Heart left ventricle (tissue), 16 donors: Measurements from ENCODE around the gene STPG4. TPM values are rescaled to one million over a fixed set of nuclear protein-coding genes. Genes with fewer than 3 reads are reported as not detected.
"Not testable (repeated sequence)": the region's sequence is repeated elsewhere in the genome, so short reads cannot be mapped to it uniquely, and the experiment has no call there.

Experiments
- ATAC-seq, 4 donors: fragments of 200-7000 bp; cut with Tn5 transposase; one replicate each; pipeline ENCODE4 v1.9.1; 2020 to 2022; ENCODE audit warnings: moderate library complexity in 4 of 4, mild to moderate bottlenecking in 3 of 4, moderate number of reproducible peaks in 1 of 4
- DNase-seq, 5 donors: peaks; one replicate each; pipeline ENCODE4 v3.0.0-alpha.2; 2020
- H3K27ac ChIP-seq, 12 donors: fragments of 200-600 bp; sonication (generic) in 4 of 12; one replicate each; pipeline versions ENCODE4 v1.5.0 to v1.8.0; 2016 to 2022; ENCODE audit warnings: mild to moderate bottlenecking in 2 of 12
- H3K27me3 ChIP-seq, 9 donors: fragments of 200-600 bp; sonication (generic) in 2 of 9; one replicate each; pipeline versions ENCODE4 v1.5.1 to v1.8.0; 2016 to 2022; ENCODE audit warnings: mild to moderate bottlenecking in 3 of 9
- H3K36me3 ChIP-seq, 9 donors: fragments of 200-600 bp; sonication (generic) in 2 of 9; one replicate each; pipeline versions ENCODE4 v1.5.0 to v1.8.0; 2018 to 2022; ENCODE audit warnings: mild to moderate bottlenecking in 2 of 9
- H3K4me1 ChIP-seq, 12 donors: fragments of 200-600 bp; sonication (generic) in 4 of 12; one replicate each; pipeline versions ENCODE4 v1.5.0 to v1.8.0; 2016 to 2022; ENCODE audit warnings: mild to moderate bottlenecking in 3 of 12
- H3K4me3 ChIP-seq, 12 donors: fragments of 200-600 bp; sonication (generic) in 4 of 12; one replicate each; pipeline versions ENCODE4 v1.5.0 to v1.8.0; 2017 to 2022; ENCODE audit warnings: mild to moderate bottlenecking in 9 of 12, moderate library complexity in 4 of 12
- H3K9me3 ChIP-seq, 12 donors: fragments of 200-600 bp; sonication (generic) in 4 of 12; one replicate each; pipeline versions ENCODE4 v1.5.0 to v1.8.0; 2016 to 2022; ENCODE audit warnings: mild to moderate bottlenecking in 1 of 12
- POLR2A ChIP-seq, 2 donors: fragments of 450-650 bp; IDR thresholded peaks; one replicate each; pipeline ENCODE4 v1.6.1; 2017; ENCODE audit warnings: antibody characterized with exemption in 2 of 2, mild to moderate bottlenecking in 2 of 2, moderate library complexity in 2 of 2
- whole genome bisulfite sequencing, 4 donors: extraction: QIAGEN DNeasy Blood & Tissue Kit in 2 of 4; methylation state at CpG; one replicate each; pipeline versions ENCODE4 v1.1.5 to v1.1.7; 2013 to 2018; 5-methylcytosine and 5-hydroxymethylcytosine counted together
- intact Hi-C, 10 donors: fragments of 100-400 bp; cut with DNase I; formaldehyde crosslinking; loops; one replicate each; pipeline versions ENCODE4 v1.11.1 to v1.14.2; 2022
- polyA plus RNA-seq, 2 donors: library from polyadenylated mRNA; stranded (reverse); fragments of 200-250 nt; gene quantifications; one replicate each; pipeline ENCODE4 v1.2.3, GENCODE V29; 2013
- total RNA-seq, 9 donors: library from RNA; depleted of rRNA in 2 of 9; stranded (reverse); fragments of >200 nt in 2 of 9; fragmentation: NEBNext Ultra II Directional in 3 of 9; extraction: Animal tissue kit (Norgen Biotek cat#: 25700) in 3 of 9; gene quantifications; one replicate each; pipeline versions ENCODE4 v1.1.0 to v1.2.4, GENCODE V29; 2016 to 2023
- TF ChIP-seq, protein P1 (sequence below), 12 donors: fragments of 200-600 bp; sonication (generic) in 4 of 12; IDR thresholded peaks; one replicate each; pipeline versions ENCODE4 v1.5.0 to v1.8.0; 2018 to 2022; ENCODE audit warnings: antibody characterized with exemption in 12 of 12, mild to moderate bottlenecking in 5 of 12
- donor health status: ischemic (EF 13 %, LVEDD 7.1; RV severe dilation, severe dysfunction).
- donor health status: healthy with polysubstance abuse.
- donor health status: DM: no; HTN: yes; CAD: no.
- donor health status: DM: no; HTN: no; CAD: no.
- donor health status: ischemic (EF 25% LVEDD 6.9; RV normal size, moderate dysfunction).
- donor health status: ischemic (EF 25% LVEDD 5.7; RV mildly dilated, moderate dysfunction).
- donor health status: healthy.
- donor health status: DM: yes; HTN: yes; CAD: no.
- donor health status: ischemic (EF 35%, LVEDD 5.7; RV mildly dilated, moderate dysfunction).
- donor health status: nonischemic (EF 11% LVEDD 7.7; RV severe dilation, severe dysfunction).
- donor health status: DM: yes; HTN: yes; CAD: no.
- donor health status: PGD.
- donor health status: ischemic (EF 29% LVEDD 5.4; RV normal size, mild dysfunction).
- donor health status: nonischemic (EF 23%, LVEDD 6.1; RV moderate dilation, normal function).

The STPG4 gene
- total and polyA plus RNA-seq, 11 donors = 0.52 TPM; not detected in 10

DNA sequence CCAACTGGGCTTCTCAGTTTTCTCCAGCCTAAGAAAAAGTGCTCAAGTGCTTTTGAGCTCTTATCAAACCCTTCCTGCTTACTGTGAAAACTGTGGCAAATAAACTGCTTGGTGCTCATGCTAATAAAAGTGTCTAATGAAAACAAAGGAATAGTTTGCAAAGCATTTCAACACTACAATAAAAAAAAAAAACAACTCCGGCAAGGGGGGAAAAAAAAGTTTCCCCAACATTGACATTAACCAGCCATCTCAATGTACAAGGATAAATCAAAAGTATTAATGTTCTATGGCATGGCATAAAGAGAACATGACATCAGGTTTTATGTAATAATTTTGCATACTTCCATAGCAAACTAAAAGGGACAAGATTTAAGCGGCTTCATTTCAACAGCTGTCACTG lies 14.7 kb upstream of the STPG4 start:
- peaks cover 10 to 94% (median 79%) of the 10 kb centered on the region in 12 donors for H3K4me1 ChIP-seq
- 36 to 61% (median 53%) methylated on average over 2 of the region's 2 CpGs for WGBS, 4 donors
- H3K36me3 ChIP-seq = peaks cover 0 to 66% (median 59%) of the 10 kb centered on the region in 9 donors
- no peak for DNase-seq
- intact Hi-C loops = no loop called here
- TF ChIP-seq, protein P1, sequence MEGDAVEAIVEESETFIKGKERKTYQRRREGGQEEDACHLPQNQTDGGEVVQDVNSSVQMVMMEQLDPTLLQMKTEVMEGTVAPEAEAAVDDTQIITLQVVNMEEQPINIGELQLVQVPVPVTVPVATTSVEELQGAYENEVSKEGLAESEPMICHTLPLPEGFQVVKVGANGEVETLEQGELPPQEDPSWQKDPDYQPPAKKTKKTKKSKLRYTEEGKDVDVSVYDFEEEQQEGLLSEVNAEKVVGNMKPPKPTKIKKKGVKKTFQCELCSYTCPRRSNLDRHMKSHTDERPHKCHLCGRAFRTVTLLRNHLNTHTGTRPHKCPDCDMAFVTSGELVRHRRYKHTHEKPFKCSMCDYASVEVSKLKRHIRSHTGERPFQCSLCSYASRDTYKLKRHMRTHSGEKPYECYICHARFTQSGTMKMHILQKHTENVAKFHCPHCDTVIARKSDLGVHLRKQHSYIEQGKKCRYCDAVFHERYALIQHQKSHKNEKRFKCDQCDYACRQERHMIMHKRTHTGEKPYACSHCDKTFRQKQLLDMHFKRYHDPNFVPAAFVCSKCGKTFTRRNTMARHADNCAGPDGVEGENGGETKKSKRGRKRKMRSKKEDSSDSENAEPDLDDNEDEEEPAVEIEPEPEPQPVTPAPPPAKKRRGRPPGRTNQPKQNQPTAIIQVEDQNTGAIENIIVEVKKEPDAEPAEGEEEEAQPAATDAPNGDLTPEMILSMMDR (IDR thresholded peaks at IDR 0.05) = no peak
- no peak for TF ChIP-seq POLR2A (IDR thresholded peaks at IDR 0.05)
- H3K4me3 ChIP-seq = no peak overlapping the region
- peak overlapping the region in 1 of 12 donors; percentile 45 for H3K27ac ChIP-seq
- H3K27me3 ChIP-seq = no peaks in the 10 kb centered on the region
- H3K9me3 ChIP-seq = no peaks in the 10 kb centered on the region
- ATAC-seq = no peak

DNA sequence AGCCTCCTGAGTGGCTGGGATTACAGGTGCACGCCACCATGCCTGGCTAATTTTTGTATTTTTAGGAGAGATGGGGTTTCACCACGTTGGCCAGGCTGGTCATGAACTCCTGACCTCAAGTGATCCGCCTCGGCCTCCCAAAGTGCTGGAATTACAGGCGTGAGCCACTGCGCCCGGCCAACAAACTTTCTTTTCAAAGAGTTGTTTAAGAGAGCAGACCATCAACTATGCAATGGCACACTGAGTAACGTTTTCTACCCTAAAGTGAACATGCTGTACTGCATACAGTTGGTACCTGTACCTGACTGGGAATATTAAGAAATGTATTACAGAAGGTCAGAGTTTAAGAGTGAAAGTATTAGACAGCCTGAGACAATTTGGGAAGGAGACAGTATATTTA lies 13.8 kb upstream of the STPG4 start:
- peak overlapping the region in 1 of 12 donors; percentile 45 for H3K27ac ChIP-seq
- H3K4me3 ChIP-seq, H3K27me3 ChIP-seq, intact Hi-C loops, DNase-seq, H3K9me3 ChIP-seq, ATAC-seq: not testable (repeated sequence)
- 53 to 73% (median 69%) methylated on average over 8 of the region's 8 CpGs for WGBS, 4 donors
- H3K4me1 ChIP-seq = peaks cover 10 to 89% (median 74%) of the 10 kb centered on the region in 12 donors
- peaks cover 0 to 71% (median 60%) of the 10 kb centered on the region in 9 donors for H3K36me3 ChIP-seq

DNA sequence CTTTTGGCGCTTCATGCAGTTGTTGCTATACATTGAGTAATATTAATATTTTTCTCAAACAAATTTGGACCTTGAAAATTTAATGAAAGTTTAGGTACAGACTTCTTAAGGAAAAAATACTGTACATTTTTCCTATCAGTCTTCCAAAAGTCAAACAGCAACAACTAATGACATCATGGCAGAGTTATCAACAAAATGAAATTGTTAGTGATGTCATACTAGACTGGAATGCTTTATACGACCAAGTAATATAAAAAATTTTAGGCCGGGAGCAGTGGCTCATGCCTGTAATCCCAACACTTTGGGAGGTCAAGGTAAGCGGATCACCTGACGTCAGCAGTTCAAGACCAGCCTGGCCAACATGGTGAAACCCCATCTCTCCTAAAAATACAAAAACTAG lies 12.0 kb upstream of the STPG4 start:
- ATAC-seq (no peak), DNase-seq (no peak)
- TF ChIP-seq, protein P1 (IDR thresholded peaks at IDR 0.05) = no peak
- no peak for TF ChIP-seq POLR2A (IDR thresholded peaks at IDR 0.05)
- H3K4me1 ChIP-seq = peaks cover 3 to 83% (median 62%) of the 10 kb centered on the region in 12 donors
- no peak overlapping the region for H3K4me3 ChIP-seq
- WGBS, 4 donors = 75 to 87% (median 82%) methylated on average over 5 of the region's 5 CpGs
- peaks cover 0 to 86% (median 78%) of the 10 kb centered on the region in 9 donors for H3K36me3 ChIP-seq
- no peaks in the 10 kb centered on the region for H3K27me3 ChIP-seq
- H3K9me3 ChIP-seq = no peaks in the 10 kb centered on the region
- H3K27ac ChIP-seq = peak overlapping the region in 1 of 12 donors; percentile 21
- intact Hi-C loops = no loop called here

DNA sequence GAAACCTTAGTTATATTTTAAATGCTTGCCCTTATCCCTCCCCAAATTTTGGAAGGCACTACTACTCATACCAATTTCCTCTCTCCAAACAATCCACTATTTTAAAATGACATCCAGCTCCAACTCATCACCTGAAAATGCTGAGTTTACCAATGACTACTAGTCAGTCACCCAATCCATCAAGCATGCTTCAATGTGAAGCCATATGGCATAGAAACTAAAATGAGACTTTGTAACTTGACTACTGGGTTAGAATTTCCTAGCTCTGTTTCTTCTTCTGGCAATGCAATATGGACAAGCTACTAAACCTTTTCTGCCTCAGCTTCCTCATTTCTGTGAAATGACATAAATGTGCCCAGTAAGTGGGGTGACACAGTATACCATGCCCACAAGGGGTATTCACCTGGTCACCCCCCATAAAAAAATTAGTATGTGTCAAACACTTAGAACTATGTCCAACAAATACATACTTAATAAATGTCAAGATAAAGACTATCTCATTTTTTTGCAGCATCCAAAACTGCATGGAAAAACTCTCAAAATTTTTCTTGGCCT lies 10.0 kb upstream of the STPG4 start:
- TF ChIP-seq, protein P1 (IDR thresholded peaks at IDR 0.05) = no peak
- no peak for TF ChIP-seq POLR2A (IDR thresholded peaks at IDR 0.05)
- Histone ChIP-seq H3K4me3 (no peak overlapping the region), H3K27ac (peak overlapping the region in 1 of 12 donors; percentile 1), H3K9me3 (no peaks in the 10 kb centered on the region), H3K36me3 (peaks cover 0 to 94% (median 91%) of the 10 kb centered on the region in 9 donors), H3K4me1 (peaks cover 0 to 65% (median 42%) of the 10 kb centered on the region in 12 donors), H3K27me3 (no peaks in the 10 kb centered on the region)
- no peak for ATAC-seq
- intact Hi-C loops = no loop called here
- no peak for DNase-seq

DNA sequence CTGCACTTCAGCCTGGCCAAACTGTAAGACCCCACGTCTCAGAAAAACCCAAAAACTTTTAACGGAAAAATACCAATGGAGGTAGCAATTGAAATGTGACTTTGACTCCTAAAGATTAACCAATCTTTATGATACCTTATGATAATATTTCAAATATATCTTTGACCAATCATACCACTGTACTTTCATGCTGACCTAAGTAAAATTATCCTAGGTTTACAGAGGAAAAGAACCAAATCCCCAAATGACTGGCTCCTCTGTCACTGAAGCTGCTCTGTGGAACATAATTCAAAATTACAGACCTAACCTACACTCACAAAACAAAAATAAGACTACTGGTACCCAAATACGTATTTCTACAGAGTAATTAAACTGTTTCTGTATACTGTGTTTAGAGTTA lies 7.7 kb upstream of the STPG4 start:
- H3K4me1 ChIP-seq = peaks cover 0 to 48% (median 27%) of the 10 kb centered on the region in 12 donors
- no peak overlapping the region for H3K4me3 ChIP-seq
- 87 to 93% (median 91%) methylated on average over 3 of the region's 3 CpGs for WGBS, 4 donors
- DNase-seq (no peak), ATAC-seq (no peak)
- H3K36me3 ChIP-seq = peaks cover 0 to 95% (median 91%) of the 10 kb centered on the region in 9 donors
- no peaks in the 10 kb centered on the region for H3K27me3 ChIP-seq
- H3K9me3 ChIP-seq = no peaks in the 10 kb centered on the region
- no peak overlapping the region for H3K27ac ChIP-seq
- intact Hi-C loops = no loop called here
- TF ChIP-seq, protein P1 (IDR thresholded peaks at IDR 0.05) = no peak
- no peak for TF ChIP-seq POLR2A (IDR thresholded peaks at IDR 0.05)
